Left ventricle myocardium inferior (tissue), 1 donor: Measurements from ENCODE around the gene ZNF438. TPM values are rescaled to one million over a fixed set of nuclear protein-coding genes. Genes with fewer than 3 reads are reported as not detected.

Source experiments
- DNase-seq: peaks from one replicate; pipeline ENCODE4 v3.0.0-alpha.2; 2020
- H3K27ac ChIP-seq: fragments of 200-600 bp; replicated peaks from 2 replicates; pipeline ENCODE4 v1.8.0; 2021
- H3K27me3 ChIP-seq: fragments of 200-600 bp; 2 replicates; pipeline ENCODE4 v1.8.0; 2021; ENCODE audit warnings: low read depth
- H3K36me3 ChIP-seq: fragments of 200-600 bp; 2 replicates; pipeline ENCODE4 v1.8.0; 2021
- H3K4me1 ChIP-seq: fragments of 200-600 bp; 2 replicates; pipeline ENCODE4 v1.8.0; 2021
- H3K4me3 ChIP-seq: fragments of 200-600 bp; 2 replicates; pipeline ENCODE4 v1.8.0; 2021; ENCODE audit warnings: mild to moderate bottlenecking, moderate library complexity
- H3K9me3 ChIP-seq: fragments of 200-600 bp; replicated peaks from 2 replicates; pipeline ENCODE4 v1.8.0; 2021
- CTCF ChIP-seq: fragments of 200-600 bp; IDR thresholded peaks from 2 replicates; pipeline ENCODE4 v1.8.0; 2021; ENCODE audit warnings: antibody characterized with exemption, mild to moderate bottlenecking, borderline replicate concordance
- intact Hi-C: fragments of 100-400 bp; cut with micrococcal nuclease; formaldehyde crosslinking; loops from one replicate; pipeline ENCODE4 v1.11.0; 2022
- total RNA-seq: library from RNA; stranded (reverse); fragmentation: NEBNext Ultra II Directional; extraction: Animal tissue kit (Norgen Biotek cat#: 25700); gene quantifications from one replicate; pipeline ENCODE4 v1.2.1, GENCODE V29; 2021
- donor health status: DM: no; HTN: yes; CAD: no; lungs with severe emphysema.

Gene ZNF438
- total RNA-seq, 1 donor from 2014 or later, result 13.2 TPM

- intact Hi-C loops, result no loop called here
- Histone ChIP-seq H3K27me3 (no peaks in the 10 kb centered on the region), H3K9me3 (no peaks in the 10 kb centered on the region), H3K27ac (no peak overlapping the region), H3K36me3 (peaks cover 1% of the 10 kb centered on the region), H3K4me1 (peaks cover 35% of the 10 kb centered on the region), H3K4me3 (no peak overlapping the region)
- no peak for DNase-seq
- no peak for TF ChIP-seq CTCF
Measured at GRCh38 chr10:30842185-30842584, 189.5 kb downstream of the ZNF438 start.

DNA sequence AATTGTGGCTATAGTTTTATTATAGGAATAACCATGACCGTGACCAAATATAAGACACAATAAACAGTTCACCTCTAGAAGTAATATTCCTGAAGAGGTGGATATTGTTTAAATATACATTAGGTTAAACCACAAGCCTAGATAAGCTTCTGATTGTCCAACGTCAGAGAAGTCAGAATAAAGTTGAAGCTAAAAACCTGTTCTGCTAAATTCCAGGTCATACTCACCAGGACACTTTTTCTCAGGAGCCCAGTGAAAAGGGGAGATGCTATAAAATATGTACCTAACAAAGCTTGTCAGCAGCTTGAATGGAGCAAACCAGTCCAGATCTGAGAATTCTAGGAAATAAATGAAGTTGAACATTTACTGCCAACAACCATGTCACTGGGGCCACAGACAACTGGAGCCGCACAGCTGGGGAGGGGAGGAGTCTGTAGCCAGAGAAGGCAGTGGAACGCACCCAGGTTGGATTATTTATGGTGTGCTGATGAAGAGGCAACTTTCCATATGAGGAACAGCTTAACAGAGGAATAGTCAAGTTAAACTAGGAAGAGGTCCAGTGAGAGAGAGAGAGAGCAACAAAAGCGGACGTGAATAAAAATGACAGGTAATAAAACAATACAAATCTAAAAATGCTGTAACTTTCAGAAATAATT, 191.1 kb downstream of the ZNF438 start:
- Histone ChIP-seq H3K4me1 (peaks cover 35% of the 10 kb centered on the region), H3K36me3 (no peaks in the 10 kb centered on the region), H3K4me3 (no peak overlapping the region), H3K27me3 (no peaks in the 10 kb centered on the region), H3K27ac (no peak overlapping the region), H3K9me3 (no peaks in the 10 kb centered on the region)
- DNase-seq, result no peak
- no peak for TF ChIP-seq CTCF
- intact Hi-C loops, result no loop called here

DNA sequence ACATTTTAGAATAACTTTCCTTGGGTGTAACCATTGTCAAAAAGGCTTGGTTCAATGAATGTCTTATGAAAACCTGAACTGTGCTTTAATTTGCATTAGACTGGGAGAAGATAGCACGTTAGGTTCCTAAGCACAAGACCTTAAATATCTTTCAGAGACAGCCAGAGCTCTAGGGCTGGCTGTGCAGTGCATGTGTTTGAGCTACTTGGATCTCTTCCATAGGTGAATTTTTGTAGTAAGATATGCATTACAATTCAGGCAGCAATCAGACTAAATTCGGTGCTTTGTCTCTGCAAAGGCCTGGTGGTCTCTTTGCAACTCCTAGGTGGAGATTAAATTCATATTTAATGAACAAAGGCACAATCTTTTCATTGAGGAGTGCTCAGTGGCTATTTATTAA, 192.0 kb downstream of the ZNF438 start:
- Histone ChIP-seq H3K27me3 (no peaks in the 10 kb centered on the region), H3K4me1 (peaks cover 35% of the 10 kb centered on the region), H3K4me3 (no peak overlapping the region), H3K27ac (no peak overlapping the region), H3K36me3 (no peaks in the 10 kb centered on the region), H3K9me3 (no peaks in the 10 kb centered on the region)
- intact Hi-C loops, result no loop called here
- no peak for DNase-seq
- no peak for TF ChIP-seq CTCF

- TF ChIP-seq CTCF, result no peak
- intact Hi-C loops, result no loop called here
- no peaks in the 10 kb centered on the region for H3K27me3 ChIP-seq
- H3K4me1 ChIP-seq, result peaks cover 21% of the 10 kb centered on the region
- no peaks in the 10 kb centered on the region for H3K9me3 ChIP-seq
- no peak overlapping the region for H3K4me3 ChIP-seq
- DNase-seq, result no peak
- H3K27ac ChIP-seq, result no peak overlapping the region
- no peaks in the 10 kb centered on the region for H3K36me3 ChIP-seq
Measured at GRCh38 chr10:30836406-30836805, 195.3 kb downstream of the ZNF438 start.

DNA sequence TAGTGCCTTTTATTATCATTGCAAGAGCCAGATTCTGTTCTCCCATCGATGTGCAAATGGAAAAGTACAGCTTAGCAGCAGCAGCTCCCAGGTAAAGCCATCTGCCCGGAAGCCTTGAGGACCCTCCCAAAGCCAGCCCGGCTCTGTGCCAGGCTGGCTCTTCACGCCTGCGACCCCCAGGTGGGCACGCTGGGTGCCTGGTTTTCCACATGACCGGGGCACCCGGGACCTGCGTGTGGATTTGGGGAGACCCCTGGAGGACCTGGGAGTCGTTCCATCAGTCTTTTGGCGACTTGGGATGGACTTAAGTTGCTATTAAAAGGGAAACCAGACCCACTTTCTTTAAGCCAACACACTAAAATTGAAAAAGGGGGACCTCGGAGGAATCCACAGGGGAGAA, 196.5 kb downstream of the ZNF438 start:
- no peak for TF ChIP-seq CTCF
- no peaks in the 10 kb centered on the region for H3K9me3 ChIP-seq
- H3K36me3 ChIP-seq, result no peaks in the 10 kb centered on the region
- H3K4me3 ChIP-seq, result no peak overlapping the region
- intact Hi-C loops, result no loop called here
- DNase-seq, result no peak
- no peaks in the 10 kb centered on the region for H3K27me3 ChIP-seq
- H3K4me1 ChIP-seq, result peaks cover 8% of the 10 kb centered on the region
- no peak overlapping the region for H3K27ac ChIP-seq
